A549 (cell line): ENCODE data around the gene CEP83.

Experiments
- CBX2 ChIP-seq: fragments of 200-600 bp; sonication (generic); IDR thresholded peaks from 2 replicates; pipeline ENCODE4 v1.6.1; 2016; ENCODE audit warnings: low read depth, mild to moderate bottlenecking, borderline replicate concordance
- CEBPB ChIP-seq, 2 experiments: fragments of >200 bp in 1 of 2; sonication (Bioruptor Twin) in 1 of 2; formaldehyde crosslinking in 1 of 2; IDR thresholded peaks; 2 replicates each; pipeline ENCODE4 v1.6.1; 2012 to 2016
- CTCF ChIP-seq: fragments of >200 bp; sonication (Bioruptor Twin); formaldehyde crosslinking; IDR thresholded peaks from 3 replicates; pipeline ENCODE4 v1.5.1; 2016
- EP300 ChIP-seq, 2 experiments: fragments of >200 bp; sonication (Bioruptor Twin); formaldehyde crosslinking; IDR thresholded peaks; 2 replicates in 1 of 2; 3 replicates in 1 of 2; pipeline ENCODE4 v1.6.1; 2016 to 2017
- ESRRA ChIP-seq: fragments of 150-350 bp; IDR thresholded peaks from 2 replicates; pipeline ENCODE4 v1.6.1; 2014; ENCODE audit warnings: mild to moderate bottlenecking, low read length, borderline replicate concordance
- FOSL2 ChIP-seq, 2 experiments: fragments of 450-650 bp in 1 of 2; fragments of >200 bp in 1 of 2; sonication (Bioruptor Twin) in 1 of 2; formaldehyde crosslinking; IDR thresholded peaks; 2 replicates each; pipeline versions ENCODE4 v1.5.0 to v1.6.1; 2016 to 2020; ENCODE audit warnings: mild to moderate bottlenecking in 1 of 2, moderate library complexity in 1 of 2
- JUN ChIP-seq, 2 experiments: fragments of >200 bp; sonication (Bioruptor Twin); formaldehyde crosslinking; IDR thresholded peaks; 2 replicates in 1 of 2; 3 replicates in 1 of 2; pipeline ENCODE4 v1.6.1; 2016 to 2017
- KDM5A ChIP-seq: fragments of 200-600 bp; sonication (generic); IDR thresholded peaks from 2 replicates; pipeline ENCODE4 v1.6.1; 2016; ENCODE audit warnings: antibody characterized with exemption, mild to moderate bottlenecking
- MAX ChIP-seq: IDR thresholded peaks from 2 replicates; pipeline ENCODE4 v1.6.1; 2012
- POLR2A ChIP-seq: IDR thresholded peaks from 2 replicates; pipeline ENCODE4 v1.6.1; 2012; ENCODE audit warnings: mild to moderate bottlenecking, low read length
- RAD21 ChIP-seq, 2 experiments: fragments of >200 bp in 1 of 2; sonication (Bioruptor Twin) in 1 of 2; formaldehyde crosslinking in 1 of 2; IDR thresholded peaks in 1 of 2; conservative IDR thresholded peaks in 1 of 2; 2 replicates in 1 of 2; 3 replicates in 1 of 2; pipeline ENCODE4 v1.6.1; 2012 to 2018; ENCODE audit warnings: inconsistent platforms in 1 of 2
- REST ChIP-seq: fragments of 200-600 bp; sonication (generic); IDR thresholded peaks from 2 replicates; pipeline ENCODE4 v1.6.1; 2016; ENCODE audit warnings: antibody characterized with exemption, mild to moderate bottlenecking, moderate library complexity
- SREBF2 ChIP-seq: fragments of 450-650 bp; IDR thresholded peaks from 2 replicates; pipeline ENCODE4 v1.6.1; 2014; ENCODE audit warnings: mild to moderate bottlenecking, moderate library complexity

- TF ChIP-seq CTCF: no peak
- TF ChIP-seq REST: no peak
- TF ChIP-seq RAD21 (conservative IDR thresholded peaks at IDR 0.05 in 1 of 2, IDR thresholded peaks at IDR 0.05 in 1 of 2): no peak
- TF ChIP-seq SREBF2: no peak
- TF ChIP-seq POLR2A: no peak
- TF ChIP-seq KDM5A: no peak
- TF ChIP-seq JUN (IDR thresholded peaks at IDR 0.05): no peak
- TF ChIP-seq MAX: no peak
- no peak for TF ChIP-seq FOSL2 (IDR thresholded peaks at IDR 0.05)
- TF ChIP-seq FOSL2 (CRISPR knock-in tag; IDR thresholded peaks at IDR 0.05): no peak
- TF ChIP-seq CBX2: no peak
- TF ChIP-seq ESRRA: no peak
- no peak for TF ChIP-seq EP300 (IDR thresholded peaks at IDR 0.05)
- TF ChIP-seq CEBPB (IDR thresholded peaks at IDR 0.05): no peak
These were observed 172.4 kb downstream of the CEP83 start for GRCh38 chr12:94287245-94287628.
